Endothelial cell of umbilical vein (primary cell): Measurements from ENCODE around the gene DSP. TPM values are rescaled to one million over a fixed set of nuclear protein-coding genes. Genes with fewer than 3 reads are reported as not detected.
A peak's percentile ranks its signal among the peaks of the same experiment; 100 is the strongest.

Experiments used
- BruUV-seq: library from RNA; stranded (reverse); fragments of 400-500 nt; replicated peaks from 2 replicates; lab custom pipeline; 2021; lab: Mats Ljungman, UMichigan
- CTCF ChIA-PET: fragments of 300-600, 350-600 bp; sonication (Branson Sonifier 250); formaldehyde crosslinking; loops from one replicate; lab custom pipeline; 2021; ENCODE audit warnings: antibody characterized with exemption, inconsistent platforms; lab: Charles Lee
- POLR2A ChIA-PET: fragments of 300-600, 350-600 bp; sonication (Branson Sonifier 250); formaldehyde crosslinking; loops from one replicate; lab custom pipeline; 2021; ENCODE audit warnings: antibody characterized with exemption, inconsistent platforms; lab: Charles Lee
- DNase-seq: peaks from one replicate; pipeline ENCODE4 v3.0.0-alpha.2; 2011; ENCODE audit warnings: low read depth, low spot score
- FAIRE-seq: peaks from 2 replicates; lab custom pipeline; 2011; peaks lifted over from hg19 to GRCh38; lab: Jason Lieb, UNC
- H2AFZ ChIP-seq: 2 replicates; pipeline ENCODE4 v1.6.0; 2012; ENCODE audit warnings: low read depth, low read length, control low read depth, inconsistent platforms
- H3K27ac ChIP-seq: 2 replicates; pipeline ENCODE4 v1.5.1; 2011; ENCODE audit warnings: low read depth, mild to moderate bottlenecking, control low read depth, low read length, moderate library complexity; ENCODE audit not compliant: insufficient read depth
- H3K27me3 ChIP-seq, 2 experiments: 2 replicates each; pipeline versions ENCODE4 v1.6.0 to v1.6.1; 2011; ENCODE audit warnings: low read length in 2 of 2, mixed read lengths in 1 of 2; ENCODE audit not compliant: control insufficient read depth in 2 of 2, insufficient read depth in 2 of 2
- H3K36me3 ChIP-seq, 2 experiments: 2 replicates in 1 of 2; 3 replicates in 1 of 2; pipeline ENCODE4 v1.5.1; 2011; ENCODE audit warnings: low read length in 2 of 2, mild to moderate bottlenecking in 1 of 2, moderate library complexity in 1 of 2; ENCODE audit not compliant: control insufficient read depth in 2 of 2, insufficient read depth in 2 of 2; ENCODE audit errors: extremely low read depth in 1 of 2
- H3K4me1 ChIP-seq: 3 replicates; pipeline ENCODE4 v1.5.1; 2011; ENCODE audit warnings: mild to moderate bottlenecking, low read length; ENCODE audit not compliant: control insufficient read depth, insufficient read depth; ENCODE audit errors: extremely low read depth
- H3K4me2 ChIP-seq: 2 replicates; pipeline ENCODE4 v1.6.1; 2011; ENCODE audit warnings: low read length, control low read depth, mixed read lengths; ENCODE audit not compliant: insufficient read depth
- H3K4me3 ChIP-seq, 3 experiments: fragments of 200-600 bp in 1 of 3; sonication (generic), shearing (Covaris generic) in 1 of 3; replicated peaks in 1 of 3; 2 replicates each; pipeline ENCODE4 v1.5.1; 2011 to 2016; ENCODE audit warnings: control low read depth in 3 of 3, low read length in 3 of 3, mild to moderate bottlenecking in 2 of 3, inconsistent platforms in 1 of 3, low read depth in 1 of 3, moderate library complexity in 1 of 3; ENCODE audit not compliant: insufficient read depth in 1 of 3
- H3K79me2 ChIP-seq: 2 replicates; pipeline ENCODE4 v1.6.0; 2012; ENCODE audit warnings: low read length, inconsistent platforms; ENCODE audit not compliant: control insufficient read depth, insufficient read depth
- H3K9ac ChIP-seq: replicated peaks from 2 replicates; pipeline ENCODE3; 2011; ENCODE audit warnings: low read length, control low read depth; ENCODE audit not compliant: insufficient read depth; ENCODE audit errors: extremely low read depth
- H3K9me1 ChIP-seq: replicated peaks from 3 replicates; pipeline ENCODE4 v1.6.0; 2011; ENCODE audit warnings: mild to moderate bottlenecking, low read length; ENCODE audit not compliant: control insufficient read depth, insufficient read depth; ENCODE audit errors: extremely low read depth
- H3K9me3 ChIP-seq: replicated peaks from 2 replicates; pipeline ENCODE4 v1.5.1; 2012; ENCODE audit warnings: low read length, inconsistent platforms; ENCODE audit not compliant: control insufficient read depth, insufficient read depth
- H4K20me1 ChIP-seq: replicated peaks from 2 replicates; pipeline ENCODE3; 2011; ENCODE audit warnings: mild to moderate bottlenecking, low read length; ENCODE audit not compliant: control insufficient read depth, insufficient read depth; ENCODE audit errors: extremely low read depth
- CTCF ChIP-seq, 2 donors: IDR thresholded peaks; 1 replicate in 1 of 2; 2 replicates in 1 of 2; pipeline ENCODE4 v1.5.1; 2011; ENCODE audit warnings: low read length in 2 of 2, mild to moderate bottlenecking in 2 of 2, moderate library complexity in 2 of 2, control low read depth in 1 of 2, inconsistent platforms in 1 of 2, low read depth in 1 of 2; ENCODE audit not compliant: insufficient read depth in 1 of 2; ENCODE audit errors: extremely low read depth in 1 of 2
- EZH2 ChIP-seq: IDR thresholded peaks from 2 replicates; pipeline ENCODE4 v1.6.1; 2012; ENCODE audit warnings: borderline replicate concordance, low read depth, mild to moderate bottlenecking, moderate library complexity, low read length, inconsistent platforms; ENCODE audit not compliant: severe bottlenecking
- FOS ChIP-seq: IDR thresholded peaks from 2 replicates; pipeline ENCODE4 v1.6.1; 2011; ENCODE audit warnings: mild to moderate bottlenecking, low read length, moderate library complexity, borderline replicate concordance; ENCODE audit not compliant: insufficient read depth
- GATA2 ChIP-seq: IDR thresholded peaks from 2 replicates; pipeline ENCODE4 v1.7.0; 2011; ENCODE audit warnings: low read depth, mild to moderate bottlenecking, moderate library complexity, mixed read lengths, low read length; ENCODE audit not compliant: insufficient read length, insufficient read depth
- JUN ChIP-seq: IDR thresholded peaks from 2 replicates; pipeline ENCODE4 v1.6.1; 2011; ENCODE audit warnings: borderline replicate concordance, low read depth; ENCODE audit not compliant: insufficient read length, insufficient read depth
- MAX ChIP-seq: IDR thresholded peaks from 2 replicates; pipeline ENCODE4 v1.6.1; 2011; ENCODE audit not compliant: insufficient read depth, insufficient read length
- MYC ChIP-seq: IDR thresholded peaks from one replicate; pipeline ENCODE4 v1.6.1; 2011; ENCODE audit warnings: mild to moderate bottlenecking, low read depth, low read length
- POLR2A ChIP-seq: IDR thresholded peaks from 2 replicates; pipeline ENCODE4 v1.6.1; 2012; ENCODE audit warnings: low read depth, mild to moderate bottlenecking, control low read depth, low read length
- POLR2AphosphoS5 ChIP-seq: IDR thresholded peaks from 2 replicates; pipeline ENCODE4 v1.6.1; 2012; ENCODE audit warnings: low read depth, mild to moderate bottlenecking, control low read depth, low read length, moderate library complexity; ENCODE audit not compliant: insufficient read depth
- dilution Hi-C: fragments of 300-500 bp; cut with MboI; formaldehyde crosslinking; loops from one replicate; pipeline ENCODE4 v1.15.0; 2019; ENCODE audit warnings: low sequenced_read_pairs; ENCODE audit not compliant: extremely low pct_ligation_motif_present
- intact Hi-C: fragments of 100-400 bp; cut with micrococcal nuclease; formaldehyde crosslinking; loops from one replicate; pipeline ENCODE4 v1.10.0; 2022
- polyA plus RNA-seq, 4 experiments: library from polyadenylated mRNA; depleted of rRNA in 3 of 4; stranded (reverse) in 3 of 4; unstranded in 1 of 4; fragments of >200 nt; gene quantifications; 2 replicates each; pipeline versions ENCODE4 v1.2.1 to v1.2.3, GENCODE V29; 2011 to 2012; ENCODE audit warnings: missing spikeins in 1 of 4
- total RNA-seq: library from RNA; stranded (reverse); gene quantifications from 2 replicates; pipeline ENCODE4 v1.2.3, GENCODE V29; 2021

The DSP gene
- total and polyA plus RNA-seq, 2 donors (not counting 3 experiments of a cell fraction or from before 2014, with no cell fraction given), result 0.03 to 0.77 TPM

DNA sequence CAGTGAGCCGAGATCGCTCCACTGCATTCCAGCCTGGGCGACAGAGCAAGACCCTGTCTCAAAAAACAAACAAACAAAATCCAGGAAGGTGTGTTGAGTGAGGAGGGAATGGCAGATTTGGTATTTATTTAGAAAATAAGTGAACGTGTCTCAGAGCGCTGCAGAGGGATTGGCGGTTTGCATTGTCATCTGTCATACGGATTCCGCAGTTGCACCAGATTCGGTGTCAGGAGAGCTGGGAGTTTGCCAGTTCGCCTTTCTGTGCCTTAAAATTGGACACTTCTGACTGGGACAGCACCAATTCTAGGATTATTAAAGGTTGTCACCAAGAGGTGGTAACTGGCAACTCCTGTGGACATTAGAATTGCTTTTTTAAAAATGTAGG lies 49.4 kb downstream of the DSP start:
- H3K36me3 ChIP-seq, result peaks cover 4 to 5% of the 10 kb centered on the region in 2 experiments
- FAIRE-seq (no peak), DNase-seq (peak; percentile 22)
- H3K9me3 ChIP-seq, result no peaks in the 10 kb centered on the region
- H3K4me3 ChIP-seq, result peak overlapping the region; percentile 59 to 89 (median 87)
- intact Hi-C loops (loop anchor here (1.0 to 5.0 kb wide), 4 partner anchors 174 to 914 kb away; partner anchors contain the start of gene SSR1), dilution Hi-C loops (no loop called here)
- H3K9ac ChIP-seq, result peak overlapping the region; percentile 43
- peak overlapping the region; percentile 83 for H2AFZ ChIP-seq
- ChIA-PET POLR2A (interaction anchor here (0.6 kb wide), 1 partner anchor 316 kb away, joined by 7 read pairs; no protein-coding TSS in a partner anchor), CTCF (interaction anchor here (1.8 kb wide), 1 partner anchor 894 kb away, joined by 7 read pairs; no protein-coding TSS in a partner anchor)
- peaks cover 0 to 6% of the 10 kb centered on the region in 2 experiments for H3K27me3 ChIP-seq
- no peak overlapping the region for H3K27ac ChIP-seq
- peaks cover 11% of the 10 kb centered on the region for H3K4me1 ChIP-seq
- TF ChIP-seq EZH2, result no peak
- TF ChIP-seq GATA2, result no peak
- no peak for TF ChIP-seq MAX
- TF ChIP-seq POLR2AphosphoS5, result no peak
- TF ChIP-seq POLR2A, result no peak
- no peak for TF ChIP-seq FOS
- no peak for TF ChIP-seq MYC
- TF ChIP-seq CTCF (IDR thresholded peaks at IDR 0.05; ENCODE audit: extremely low read depth in 1 of 2, insufficient read depth in 1 of 2, low read depth in 1 of 2, low read length in 2 of 2), result no peak
- TF ChIP-seq JUN, result no peak
- BruUV-seq, result no TSS peak
- H3K79me2 ChIP-seq, result peaks cover 31% of the 10 kb centered on the region
- H3K4me2 ChIP-seq, result peak overlapping the region; percentile 98
- no peaks in the 10 kb centered on the region for H4K20me1 ChIP-seq
- H3K9me1 ChIP-seq, result no peaks in the 10 kb centered on the region
